Measurements from ENCODE around the gene FAM110D. TPM values are rescaled to one million over a fixed set of nuclear protein-coding genes. Genes with fewer than 3 reads are reported as not detected.
A peak's percentile ranks its signal among the peaks of the same experiment; 100 is the strongest.

Gene FAM110D
- total and polyA plus RNA-seq, 2 of the 8 experiments (the other 6 are each of a cell fraction or from before 2014, with no cell fraction given) = 0.21 to 0.48 TPM

GRCh38 chr1:26162220-26162709 lies 3.4 kb downstream of the FAM110D start:
- no peak overlapping the region; the same call in 1 of the 2 replicates for H4K8ac ChIP-seq (ENCODE audit: extremely low read depth, insufficient read depth, low read length)
- 22% methylated on average over 20 of the region's 21 CpGs; no CpG with 5 or more reads in 1 of the 2 experiments for WGBS, 2 experiments (ENCODE audit: extremely low coverage in 1 of 2, insufficient coverage in 1 of 2, insufficient read length in 1 of 2, insufficient replicate concordance in 2 of 2, low coverage in 1 of 2, low lambda C conversion rate in 2 of 2, missing lambda C conversion rate in 1 of 2)
- H2AK5ac ChIP-seq (ENCODE audit: low read depth, low read length) = no peak overlapping the region
- no peak overlapping the region for H2BK12ac ChIP-seq (ENCODE audit: low read depth, low read length)
- no peak overlapping the region for H3K14ac ChIP-seq (ENCODE audit: insufficient read length)
- CTCF ChIA-PET (ENCODE audit: partially characterized antibody) = interaction anchor here (0.8 to 4.0 kb wide), 12 partner anchors 9 to 132 kb away, joined by 3 to 18 read pairs (median 4); partner anchors contain the start of gene CEP85
- H4K5ac ChIP-seq (ENCODE audit: insufficient read length, low read depth, low read length) = no peak overlapping the region
- no peak overlapping the region for H2BK15ac ChIP-seq (ENCODE audit: low read length)
- H3K4me2 ChIP-seq (ENCODE audit: insufficient read depth in 1 of 2, low read depth in 2 of 2, low read length in 2 of 2) = peak overlapping the region; percentile 44 to 95
- H3K79me2 ChIP-seq (ENCODE audit: control insufficient read depth in 1 of 2, insufficient read depth in 2 of 2, low read length in 2 of 2) = no peaks in the 10 kb centered on the region
- H3K36me3 ChIP-seq (ENCODE audit: control insufficient read depth in 2 of 4, insufficient read depth in 4 of 4, low read length in 3 of 4) = no peaks in the 10 kb centered on the region
- H3K23me2 ChIP-seq (ENCODE audit: low read depth, low read length) = peaks cover 8% of the 10 kb centered on the region; the same call in 1 of the 2 replicates
- no peak overlapping the region for H3K9ac ChIP-seq (replicated peaks in 1 of 4; ENCODE audit: extremely low read depth in 1 of 4, low read depth in 3 of 4, low read length in 3 of 4)
- H3K27me3 ChIP-seq (replicated peaks in 1 of 4; ENCODE audit: control insufficient read depth in 3 of 4, extremely low read depth in 1 of 4, insufficient read depth in 3 of 4, low read length in 3 of 4) = peaks cover 35 to 73% (median 67%) of the 10 kb centered on the region in 4 experiments
- DNase-seq (ENCODE audit: low read depth in 1 of 2, low spot score in 2 of 2) (peak in 1 of 2 experiments; percentile 66), FAIRE-seq (no peak)
- no peak overlapping the region for H2BK20ac ChIP-seq (ENCODE audit: low read length)
- no peak overlapping the region for H3K4ac ChIP-seq (replicated peaks; ENCODE audit: insufficient read length, low read depth, low read length)
- H3K4me1 ChIP-seq (replicated peaks in 1 of 4; ENCODE audit: control insufficient read depth in 3 of 4, insufficient read depth in 4 of 4, low read length in 3 of 4) = peaks cover 9 to 45% (median 20%) of the 10 kb centered on the region in 4 experiments
- no peak overlapping the region for H3K23ac ChIP-seq (ENCODE audit: insufficient read length)
- POLR2A ChIA-PET (ENCODE audit: partially characterized antibody) = interaction anchor here (1.2 kb wide), 1 partner anchor 14 kb away, joined by 3 read pairs; no protein-coding TSS in a partner anchor
- no peak overlapping the region for H3K56ac ChIP-seq (replicated peaks; ENCODE audit: insufficient read length, low read depth, low read length)
- no peak overlapping the region for H2BK5ac ChIP-seq (ENCODE audit: low read depth, low read length)
- no peak overlapping the region for H3K27ac ChIP-seq (ENCODE audit: low read depth, low read length)
- no peak overlapping the region for H4K91ac ChIP-seq (replicated peaks; ENCODE audit: insufficient read length, low read length)
- no peaks in the 10 kb centered on the region for H3K79me1 ChIP-seq (ENCODE audit: low read depth, low read length)
- H3K18ac ChIP-seq (ENCODE audit: extremely low read depth, low read length) = peak overlapping the region; percentile 60; the same call in 1 of the 2 replicates
- H4K20me1 ChIP-seq (replicated peaks in 1 of 2; ENCODE audit: control insufficient read depth in 1 of 2, insufficient read depth in 2 of 2, low read length in 2 of 2) = peaks cover 3 to 5% of the 10 kb centered on the region in 2 experiments
- H2AFZ ChIP-seq (ENCODE audit: low read length) = no peak overlapping the region; the same call in 1 of the 2 replicates
- no peak overlapping the region for H2BK120ac ChIP-seq (replicated peaks; ENCODE audit: low read depth, low read length)
- H3K9me3 ChIP-seq (ENCODE audit: insufficient read depth in 2 of 2, low read depth in 1 of 2, low read length in 1 of 2) = no peaks in the 10 kb centered on the region
- peak overlapping the region; percentile 3 to 66 (median 46) for H3K4me3 ChIP-seq (ENCODE audit: extremely low read depth in 1 of 4, insufficient read depth in 2 of 4, low read depth in 3 of 4, low read length in 4 of 4)
- no peak for TF ChIP-seq TAF7 (optimal IDR thresholded peaks at IDR 0.05; ENCODE audit: borderline replicate concordance, low read depth, low read length)
- no peak for TF ChIP-seq USF2 (IDR thresholded peaks at IDR 0.05; ENCODE audit: low read length)
- TF ChIP-seq RXRA (IDR thresholded peaks at IDR 0.05; ENCODE audit: insufficient read depth, low read depth, low read length) = no peak
- peak; percentile 56 for TF ChIP-seq SUZ12 (IDR thresholded peaks at IDR 0.05; ENCODE audit: low read length)
